ENCODE results near the gene TMEM200A.

Gene TMEM200A

GRCh38 chr6:130485870-130486269, 120.1 kb downstream of the TMEM200A start:
- no peak for DNase-seq (ENCODE audit: low read depth in 4 of 4, low spot score in 1 of 4)

DNA sequence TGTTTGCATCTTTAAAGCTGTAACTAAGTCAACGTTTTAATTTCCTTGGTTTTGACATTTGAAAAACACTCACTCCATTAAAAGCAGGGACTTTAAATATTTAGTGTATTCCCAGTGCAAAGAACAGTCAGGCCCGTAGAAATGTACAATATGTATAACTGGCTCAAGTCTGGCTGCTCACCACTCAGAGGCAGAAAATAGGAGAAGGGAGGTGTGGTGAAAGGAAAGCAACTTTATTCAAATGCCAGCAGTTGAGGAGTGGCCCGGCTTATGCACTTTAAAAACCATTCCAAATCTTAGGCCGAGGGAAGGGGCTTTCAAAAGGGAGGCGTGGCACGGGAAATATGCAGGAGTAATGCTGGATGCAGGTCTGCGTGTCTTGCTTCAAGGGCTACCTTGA, 120.6 kb downstream of the TMEM200A start:
- DNase-seq (ENCODE audit: low read depth in 4 of 4, low spot score in 1 of 4): no peak

DNA sequence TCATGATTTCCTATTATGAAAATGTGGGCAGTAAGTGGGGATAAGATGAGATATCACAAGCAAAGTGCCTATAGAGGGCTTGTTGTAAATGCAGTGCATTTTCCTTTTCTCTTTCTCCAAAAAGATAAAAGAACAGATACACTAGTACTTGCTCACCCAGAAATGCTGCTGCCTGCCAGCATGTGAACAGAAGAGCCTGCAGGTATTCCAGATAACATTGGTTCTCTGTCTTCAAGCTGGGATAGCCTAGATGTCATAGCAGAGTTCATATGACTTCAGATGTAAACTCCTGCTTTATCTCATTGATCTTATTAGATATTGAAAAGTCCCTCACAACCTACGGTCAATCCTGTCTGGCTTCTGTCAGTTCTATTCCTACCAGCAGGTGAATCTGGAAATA, 123.7 kb downstream of the TMEM200A start:
- DNase-seq (ENCODE audit: low read depth in 4 of 4, low spot score in 1 of 4): no peak

All from stimulated activated CD4-positive, alpha-beta T cell treated with anti-CD3 and anti-CD28 coated beads, Interleukin-1b, Interleukin-23, amount 100 ng/mL, for 24 hours (primary cell).